D341Med (cell line): ENCODE measurements around the gene ZNF577.

Source experiments
- DNase-seq: peaks from one replicate; pipeline ENCODE4 v3.0.0; 2012; ENCODE audit warnings: low spot score

ZNF577 gene

DNA sequence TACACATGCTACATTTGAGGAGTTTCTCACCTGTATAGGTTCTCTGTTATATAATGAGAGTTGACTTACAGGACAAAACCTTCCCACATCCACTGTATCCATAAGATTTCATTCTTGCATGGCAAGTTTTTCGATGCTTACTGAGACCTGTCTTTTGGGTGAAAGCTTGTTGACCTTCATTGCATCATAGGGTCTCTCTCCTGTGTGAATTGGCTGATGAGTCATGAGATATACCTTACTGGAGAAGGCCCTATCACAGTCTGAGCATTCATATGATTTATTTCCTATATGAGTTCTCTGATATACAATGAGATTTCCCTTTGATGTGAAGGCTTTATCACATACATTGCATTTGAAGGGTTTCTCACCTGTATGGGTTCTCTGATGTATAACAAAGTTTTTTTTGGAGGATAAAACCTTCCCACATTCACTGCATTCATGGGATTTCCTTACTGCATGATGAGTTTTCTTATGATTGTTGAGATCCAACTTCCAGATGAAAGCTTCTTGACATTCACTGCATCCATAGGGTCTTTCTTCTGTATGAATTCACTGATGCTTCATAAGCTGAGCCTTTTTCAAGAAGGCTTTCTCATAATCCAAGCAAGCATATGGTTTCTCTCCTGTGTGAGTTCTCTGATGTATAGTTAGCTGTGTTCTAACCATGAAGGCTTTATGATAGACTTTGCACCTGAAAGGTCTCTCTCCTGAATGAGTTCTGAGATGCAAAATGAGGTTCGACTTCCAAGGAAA, 25.7 kb downstream of the ZNF577 start:
- DNase-seq = no peak

DNA sequence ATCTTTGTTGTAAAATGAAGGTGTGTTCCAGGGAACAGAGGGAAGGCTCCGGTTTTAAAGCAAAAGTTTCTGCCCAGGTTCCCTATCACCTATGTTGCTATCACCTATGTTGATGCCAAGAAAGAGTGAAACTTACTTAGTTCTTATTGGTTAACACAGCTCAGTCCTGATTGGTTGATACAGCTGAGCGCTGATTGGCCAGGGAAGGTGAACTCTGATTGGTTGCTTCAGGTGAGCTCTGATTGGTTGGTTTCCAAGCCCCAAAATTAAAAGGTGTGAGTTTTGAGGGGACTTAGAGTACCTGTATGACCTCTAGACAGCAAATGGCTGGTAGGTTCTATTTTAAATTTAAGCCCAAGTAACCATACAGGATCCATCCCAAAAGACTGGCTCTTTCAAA, 50.6 kb downstream of the ZNF577 start:
- DNase-seq = no peak

DNA sequence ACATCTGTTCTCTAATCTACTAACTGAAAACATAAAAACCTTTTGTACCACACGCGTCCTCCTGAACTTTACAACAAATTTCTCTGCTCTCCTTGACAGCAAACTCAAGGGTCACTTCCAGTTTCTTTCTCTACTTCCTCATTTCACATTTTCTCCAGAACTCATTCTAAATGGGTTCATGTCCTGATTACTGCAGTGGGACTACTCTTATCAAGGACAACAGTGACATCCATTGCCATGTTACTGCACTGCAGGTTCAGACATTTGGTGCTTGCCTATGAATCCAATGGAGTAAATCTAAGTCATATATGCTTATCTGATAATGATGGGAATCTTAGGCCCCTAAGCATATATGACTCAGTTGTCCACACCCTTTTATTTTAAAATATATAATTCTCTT, 57.5 kb downstream of the ZNF577 start:
- DNase-seq = no peak

DNA sequence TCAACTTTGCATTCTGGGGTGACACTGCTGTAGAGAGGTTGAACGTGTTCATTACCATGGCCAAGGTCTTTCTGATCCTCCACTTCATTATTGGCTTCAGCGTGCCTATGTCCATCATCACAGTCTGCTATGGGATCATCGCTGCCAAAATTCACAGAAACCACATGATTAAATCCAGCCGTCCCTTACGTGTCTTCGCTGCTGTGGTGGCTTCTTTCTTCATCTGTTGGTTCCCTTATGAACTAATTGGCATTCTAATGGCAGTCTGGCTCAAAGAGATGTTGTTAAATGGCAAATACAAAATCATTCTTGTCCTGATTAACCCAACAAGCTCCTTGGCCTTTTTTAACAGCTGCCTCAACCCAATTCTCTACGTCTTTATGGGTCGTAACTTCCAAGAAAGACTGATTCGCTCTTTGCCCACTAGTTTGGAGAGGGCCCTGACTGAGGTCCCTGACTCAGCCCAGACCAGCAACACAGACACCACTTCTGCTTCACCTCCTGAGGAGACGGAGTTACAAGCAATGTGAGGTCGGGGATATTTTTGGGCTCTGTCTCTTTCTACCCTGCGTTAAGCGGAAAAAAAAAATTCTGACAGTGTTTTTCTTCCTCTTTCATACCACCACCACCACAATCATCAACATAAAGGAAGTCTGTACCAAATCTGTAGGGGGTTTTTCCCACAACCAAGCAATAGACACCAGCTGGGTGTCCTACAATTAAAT, 63.3 kb downstream of the ZNF577 start:
- no peak for DNase-seq

DNA sequence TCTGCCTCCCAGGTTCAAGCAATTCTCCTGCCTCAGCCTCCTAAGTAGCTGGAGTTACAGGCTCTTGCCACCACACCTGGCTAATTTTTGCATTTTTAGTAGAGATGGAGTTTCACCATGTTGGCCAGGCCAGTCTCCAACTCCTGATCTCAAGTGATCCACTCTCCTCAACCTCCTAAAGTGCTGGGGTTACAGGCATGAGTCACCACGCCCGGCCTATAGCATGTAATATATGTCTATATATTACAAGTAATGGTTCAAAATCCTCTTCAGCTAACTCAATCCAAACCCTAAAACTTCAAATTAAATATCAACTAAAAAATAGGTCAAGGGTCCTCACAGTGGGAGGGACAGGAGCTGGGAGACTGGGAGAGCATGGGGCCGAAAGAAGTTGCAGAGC, 64.8 kb downstream of the ZNF577 start:
- DNase-seq = no peak

DNA sequence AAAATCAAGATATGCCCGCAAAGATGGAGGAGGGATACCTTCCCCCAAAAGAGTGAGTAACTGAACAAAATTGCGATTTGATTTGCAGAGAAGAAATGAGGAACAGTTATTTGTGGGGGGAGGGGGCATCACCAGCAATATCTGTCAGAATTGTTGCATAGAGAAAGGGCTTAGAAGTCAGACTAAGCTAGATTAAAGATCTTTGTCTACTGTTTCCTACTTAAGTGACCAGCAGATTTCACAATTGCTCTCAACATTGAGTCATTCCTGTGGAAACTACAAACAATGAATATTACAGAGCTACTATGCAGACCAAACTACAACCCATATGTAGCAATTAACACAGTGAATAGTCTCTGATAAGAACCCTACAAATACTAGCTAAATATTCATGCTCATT, 65.4 kb downstream of the ZNF577 start:
- DNase-seq = no peak

DNA sequence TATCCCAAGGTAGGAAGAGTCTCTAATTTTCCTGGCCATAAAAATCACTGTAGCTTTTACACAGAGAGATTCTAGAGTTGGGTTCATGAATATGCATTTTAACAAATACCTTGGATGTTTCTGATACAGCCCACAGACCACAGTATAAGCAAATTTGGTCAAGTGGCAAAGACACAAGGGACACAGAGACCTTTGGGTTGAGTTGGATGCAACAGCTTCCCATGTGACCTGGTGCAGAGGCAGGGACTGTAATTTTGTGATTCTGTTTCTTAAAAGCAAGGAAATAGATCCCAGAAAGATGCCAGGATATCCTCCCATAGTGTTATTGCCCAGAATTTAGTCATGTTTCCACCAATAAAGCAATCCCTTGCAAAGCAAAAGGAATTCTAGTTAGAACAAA, 65.8 kb downstream of the ZNF577 start:
- no peak for DNase-seq

DNA sequence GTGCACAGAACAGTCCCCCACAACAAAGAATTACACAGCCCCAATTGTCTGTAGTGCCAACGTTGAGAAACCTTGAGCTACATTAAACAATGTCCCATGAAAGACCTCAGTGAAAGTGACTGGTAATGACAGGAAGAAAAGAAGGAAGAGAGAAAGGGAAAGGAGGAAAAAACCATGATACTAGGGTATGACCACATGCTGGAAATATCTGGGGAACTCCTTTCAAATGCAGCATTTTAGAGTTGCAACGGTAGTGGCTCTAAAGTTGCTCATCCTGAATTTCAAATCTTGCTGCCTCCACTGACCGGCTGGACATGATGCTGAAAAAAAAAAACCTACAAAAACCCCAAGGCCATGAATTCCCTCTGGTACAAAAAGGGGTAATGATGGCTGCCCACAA, 66.3 kb downstream of the ZNF577 start:
- DNase-seq = no peak
